NCI-H2196 (cell line): Measurements from ENCODE around the gene SLC39A7.

Experiments
- DNase-seq: peaks from one replicate; lab custom pipeline; 2025; ENCODE audit not compliant: unreplicated experiment; lab: John Stamatoyannopoulos, UW

SLC39A7 gene

GRCh38 chr6:33200219-33201146, at the start of gene SLC39A7, which contains the start of gene RXRB:
Gene SLC39A7 (plus strand): TSS chr6:33200867. CDS start chr6:33201246, 379 bp downstream.
Gene RXRB (minus strand): TSS chr6:33200665. CDS start chr6:33200476, 189 bp downstream.
- DNase-seq: peak; percentile 100

GRCh38 chr6:33151050-33151449, 49.6 kb upstream of the SLC39A7 start:
- DNase-seq: no peak

GRCh38 chr6:33154349-33154748, 46.3 kb upstream of the SLC39A7 start:
- no peak for DNase-seq

GRCh38 chr6:33156561-33156960, 44.1 kb upstream of the SLC39A7 start:
- no peak for DNase-seq

GRCh38 chr6:33156964-33157363, 43.7 kb upstream of the SLC39A7 start:
- no peak for DNase-seq

- no peak for DNase-seq
Measured at GRCh38 chr6:33160096-33160495, 40.6 kb upstream of the SLC39A7 start.

- DNase-seq: peak; percentile 92
Measured at GRCh38 chr6:33160728-33161344, 39.8 kb upstream of the SLC39A7 start.

GRCh38 chr6:33161354-33162331, 39.0 kb upstream of the SLC39A7 start:
- peak; percentile 85 for DNase-seq

GRCh38 chr6:33163540-33163939, 37.1 kb upstream of the SLC39A7 start:
- DNase-seq: no peak

GRCh38 chr6:33164176-33164575, 36.5 kb upstream of the SLC39A7 start:
- no peak for DNase-seq

- DNase-seq: no peak
Measured at GRCh38 chr6:33164665-33165373, 35.8 kb upstream of the SLC39A7 start.

GRCh38 chr6:33165581-33166258, 34.9 kb upstream of the SLC39A7 start:
- DNase-seq: no peak

- DNase-seq: no peak
Measured at GRCh38 chr6:33166363-33166762, 34.3 kb upstream of the SLC39A7 start.

- DNase-seq: no peak
Measured at GRCh38 chr6:33166811-33167210, 33.9 kb upstream of the SLC39A7 start.

- DNase-seq: no peak
Measured at GRCh38 chr6:33167374-33168283, 33.0 kb upstream of the SLC39A7 start.

- DNase-seq: no peak
Measured at GRCh38 chr6:33168284-33168601, 32.4 kb upstream of the SLC39A7 start.

GRCh38 chr6:33168639-33169038, 32.0 kb upstream of the SLC39A7 start:
- DNase-seq: no peak

GRCh38 chr6:33169291-33170175, 31.1 kb upstream of the SLC39A7 start:
- DNase-seq: no peak
